HG02981 (cell line): ENCODE results near the gene EXD3.
"Not testable (repeated sequence)": the region's sequence is repeated elsewhere in the genome, so short reads cannot be mapped to it uniquely, and the experiment has no call there.

Source experiments
- ATAC-seq: cut with Tn5 transposase; IDR thresholded peaks from one replicate; pipeline ENCODE4 v1.9.1; 2021; ENCODE audit warnings: mild to moderate bottlenecking, moderate library complexity; ENCODE audit not compliant: unreplicated experiment

EXD3 gene

GRCh38 chr9:137422604-137423513 lies at the start of gene EXD3, which contains the start of gene NOXA1:
TSS of gene EXD3 (minus strand) at chr9:137423162. CDS start at chr9:137395357, 27,805 bp downstream.
TSS of gene NOXA1 (plus strand) at chr9:137423393. CDS start at chr9:137423530, 137 bp downstream.
- peak; percentile 88 for ATAC-seq

- no peak for ATAC-seq
Measured at GRCh38 chr9:137470785-137471184, 47.8 kb upstream of the EXD3 start.

GRCh38 chr9:137467896-137468295 lies 44.9 kb upstream of the EXD3 start:
- no peak for ATAC-seq

GRCh38 chr9:137467161-137467581 lies 44.2 kb upstream of the EXD3 start:
- no peak for ATAC-seq

GRCh38 chr9:137466389-137467085 lies 43.6 kb upstream of the EXD3 start:
- not testable (repeated sequence) for ATAC-seq

GRCh38 chr9:137465720-137466388 lies 42.9 kb upstream of the EXD3 start:
- no peak for ATAC-seq

- ATAC-seq = no peak
Measured at GRCh38 chr9:137465000-137465719, 42.2 kb upstream of the EXD3 start.

- no peak for ATAC-seq
Measured at GRCh38 chr9:137464291-137464999, 41.5 kb upstream of the EXD3 start.

- no peak for ATAC-seq
Measured at GRCh38 chr9:137463931-137464290, 40.9 kb upstream of the EXD3 start.

GRCh38 chr9:137462986-137463930 lies 40.3 kb upstream of the EXD3 start:
- ATAC-seq = no peak

- no peak for ATAC-seq
Measured at GRCh38 chr9:137462396-137462985, 39.5 kb upstream of the EXD3 start.

GRCh38 chr9:137461663-137462395 lies 38.9 kb upstream of the EXD3 start:
- ATAC-seq = peak; percentile 56

GRCh38 chr9:137461316-137461662 lies 38.3 kb upstream of the EXD3 start:
- ATAC-seq = no peak

- no peak for ATAC-seq
Measured at GRCh38 chr9:137460363-137461315, 37.7 kb upstream of the EXD3 start.

GRCh38 chr9:137459601-137460362 lies 36.8 kb upstream of the EXD3 start:
- ATAC-seq = no peak

- ATAC-seq = peak; percentile 51
Measured at GRCh38 chr9:137459152-137459600, 36.2 kb upstream of the EXD3 start, which contains the start of gene NSMF. TSS of gene NSMF (minus strand) at chr9:137459334. CDS start at chr9:137459102, 232 bp downstream.
